PC-3 (cell line): Measurements from ENCODE around the gene ITGA7.

Experiments used
- EZH2 ChIP-seq: fragments of 300-600 bp; sonication (generic); IDR thresholded peaks from one replicate; pipeline ENCODE4 v1.6.1; 2017; ENCODE audit warnings: antibody characterized with exemption, mild to moderate bottlenecking, low read length; ENCODE audit not compliant: unreplicated experiment
- TF ChIP-seq, protein P1 (sequence below): fragments of 300-600 bp; sonication (generic); conservative IDR thresholded peaks from 2 replicates; pipeline ENCODE4 v1.5.1; 2017; ENCODE audit warnings: antibody characterized with exemption, low read depth, mild to moderate bottlenecking, low read length

GRCh38 chr12:55704824-55705718, 2.6 kb downstream of the ITGA7 start:
- TF ChIP-seq, protein P1, sequence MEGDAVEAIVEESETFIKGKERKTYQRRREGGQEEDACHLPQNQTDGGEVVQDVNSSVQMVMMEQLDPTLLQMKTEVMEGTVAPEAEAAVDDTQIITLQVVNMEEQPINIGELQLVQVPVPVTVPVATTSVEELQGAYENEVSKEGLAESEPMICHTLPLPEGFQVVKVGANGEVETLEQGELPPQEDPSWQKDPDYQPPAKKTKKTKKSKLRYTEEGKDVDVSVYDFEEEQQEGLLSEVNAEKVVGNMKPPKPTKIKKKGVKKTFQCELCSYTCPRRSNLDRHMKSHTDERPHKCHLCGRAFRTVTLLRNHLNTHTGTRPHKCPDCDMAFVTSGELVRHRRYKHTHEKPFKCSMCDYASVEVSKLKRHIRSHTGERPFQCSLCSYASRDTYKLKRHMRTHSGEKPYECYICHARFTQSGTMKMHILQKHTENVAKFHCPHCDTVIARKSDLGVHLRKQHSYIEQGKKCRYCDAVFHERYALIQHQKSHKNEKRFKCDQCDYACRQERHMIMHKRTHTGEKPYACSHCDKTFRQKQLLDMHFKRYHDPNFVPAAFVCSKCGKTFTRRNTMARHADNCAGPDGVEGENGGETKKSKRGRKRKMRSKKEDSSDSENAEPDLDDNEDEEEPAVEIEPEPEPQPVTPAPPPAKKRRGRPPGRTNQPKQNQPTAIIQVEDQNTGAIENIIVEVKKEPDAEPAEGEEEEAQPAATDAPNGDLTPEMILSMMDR = no peak
- no peak for TF ChIP-seq EZH2
